K562 (cell line): ENCODE results near the gene PRKAR2B. TPM values are rescaled to one million over a fixed set of nuclear protein-coding genes. Genes with fewer than 3 reads are reported as not detected.
"Not testable (repeated sequence)": the region's sequence is repeated elsewhere in the genome, so short reads cannot be mapped to it uniquely, and the experiment has no call there.

Experiments
- ATAC-seq: fragments of 200-7000 bp; cut with Tn5 transposase; 3 replicates; pipeline ENCODE4 v1.9.1; 2020; ENCODE audit warnings: moderate library complexity
- BruUV-seq: library from RNA; stranded (reverse); fragments of 400-500 nt; replicated peaks from 2 replicates; lab custom pipeline; 2021; lab: Mats Ljungman, UMichigan
- CTCF ChIA-PET: fragments of 300-600 bp; formaldehyde crosslinking; extraction: SDS; loops from one replicate; lab custom pipeline; 2021; ENCODE audit warnings: low intra/inter-chr PET ratio; lab: Yijun Ruan, JAX
- POLR2A ChIA-PET: fragments of 300-600, 350-650 bp; sonication (Branson Sonifier 250); formaldehyde crosslinking; extraction: SDS; loops from one replicate; lab custom pipeline; 2021; ENCODE audit warnings: antibody characterized with exemption, inconsistent platforms; lab: Yijun Ruan, JAX
- DNase-seq, 4 experiments: peaks; one replicate each; pipeline versions ENCODE4 v3.0.0 to v3.0.0-alpha.2; 2011 to 2018; ENCODE audit warnings: low spot score in 3 of 4, mixed read lengths in 3 of 4; ENCODE audit errors: extremely low read depth in 1 of 4
- FAIRE-seq: peaks from 2 replicates; lab custom pipeline; 2011; peaks lifted over from hg19 to GRCh38; lab: Jason Lieb, UNC
- H2AFZ ChIP-seq: 2 replicates; pipeline ENCODE4 v1.6.0; 2011; ENCODE audit warnings: low read depth, low read length, control low read depth, inconsistent platforms
- H3K27ac ChIP-seq: fragments of 200-600 bp; 3 replicates; pipeline ENCODE4 v1.8.0; 2011; ENCODE audit warnings: low read depth, mild to moderate bottlenecking, control low read depth, inconsistent platforms, low read length, moderate library complexity, mixed read lengths; ENCODE audit errors: extremely low read depth
- H3K27me3 ChIP-seq, 2 experiments: fragments of 300-600 bp in 1 of 2; 2 replicates in 1 of 2; 3 replicates in 1 of 2; pipeline versions ENCODE4 v1.6.0 to v1.8.0; 2011; ENCODE audit warnings: inconsistent platforms in 2 of 2, low read length in 2 of 2, mild to moderate bottlenecking in 1 of 2, mixed read lengths in 1 of 2, moderate library complexity in 1 of 2; ENCODE audit not compliant: control insufficient read depth in 2 of 2, insufficient read depth in 2 of 2
- H3K36me3 ChIP-seq: fragments of 300-600 bp; 3 replicates; pipeline ENCODE4 v1.8.0; 2011; ENCODE audit warnings: mild to moderate bottlenecking, low read length, inconsistent platforms; ENCODE audit not compliant: control insufficient read depth, insufficient read depth
- H3K4me1 ChIP-seq, 2 experiments: fragments of 200-600 bp in 1 of 2; replicated peaks in 1 of 2; 2 replicates in 1 of 2; 3 replicates in 1 of 2; pipeline versions ENCODE4 v1.5.1 to v1.8.0; 2011; ENCODE audit warnings: inconsistent platforms in 2 of 2, low read length in 2 of 2, mild to moderate bottlenecking in 1 of 2, mixed read lengths in 1 of 2, moderate library complexity in 1 of 2; ENCODE audit not compliant: control insufficient read depth in 2 of 2, insufficient read depth in 2 of 2
- H3K4me2 ChIP-seq: 2 replicates; pipeline ENCODE4 v1.6.1; 2011; ENCODE audit warnings: low read length, control low read depth, inconsistent platforms, mixed read lengths; ENCODE audit not compliant: insufficient read depth
- H3K4me3 ChIP-seq: fragments of 200-600 bp; sonication (generic), shearing (Covaris generic); 2 replicates; pipeline ENCODE4 v1.5.1; 2016; ENCODE audit warnings: control low read depth, inconsistent platforms
- H3K79me2 ChIP-seq: fragments of 200-600 bp; 3 replicates; pipeline ENCODE4 v1.8.0; 2011; ENCODE audit warnings: low read length, inconsistent platforms; ENCODE audit not compliant: control insufficient read depth, insufficient read depth
- H3K9ac ChIP-seq, 2 experiments: 2 replicates each; pipeline versions ENCODE4 v1.6.0 to v1.6.1; 2011; ENCODE audit warnings: low read depth in 2 of 2, low read length in 2 of 2, control low read depth in 1 of 2, inconsistent platforms in 1 of 2, mild to moderate bottlenecking in 1 of 2, mixed read lengths in 1 of 2; ENCODE audit not compliant: insufficient read depth in 1 of 2
- H3K9me1 ChIP-seq: one replicate; pipeline ENCODE4 v1.6.0; 2011; ENCODE audit warnings: inconsistent platforms, mild to moderate bottlenecking, low read length, moderate library complexity; ENCODE audit not compliant: control insufficient read depth, insufficient read depth
- H3K9me3 ChIP-seq: replicated peaks from 2 replicates; pipeline ENCODE4 v1.5.1; 2011; ENCODE audit warnings: low read depth, low read length, inconsistent platforms; ENCODE audit not compliant: control insufficient read depth, insufficient read depth
- H4K20me1 ChIP-seq: replicated peaks from 2 replicates; pipeline ENCODE4 v1.6.1; 2011; ENCODE audit warnings: low read length, inconsistent platforms, mixed read lengths; ENCODE audit not compliant: control insufficient read depth, insufficient read depth
- CBX1 ChIP-seq: sonication (generic); IDR thresholded peaks from 2 replicates; pipeline ENCODE4 v1.6.1; 2016; ENCODE audit warnings: antibody characterized with exemption, low read depth, mild to moderate bottlenecking
- CBX3 ChIP-seq, 2 experiments: IDR thresholded peaks; 1 replicate in 1 of 2; 2 replicates in 1 of 2; pipeline ENCODE4 v1.6.1; 2012; ENCODE audit warnings: inconsistent platforms in 2 of 2, low read length in 2 of 2, borderline replicate concordance in 1 of 2, control low read depth in 1 of 2
- CHAMP1 ChIP-seq: fragments of 450-650 bp; IDR thresholded peaks from 2 replicates; pipeline ENCODE4 v1.6.1; 2016; ENCODE audit warnings: mild to moderate bottlenecking
- TRIM24 ChIP-seq, 2 experiments: fragments of 450-650 bp; IDR thresholded peaks; 2 replicates each; pipeline ENCODE4 v1.6.1; 2016
- TRIM28 ChIP-seq: fragments of 450-650 bp; IDR thresholded peaks from 2 replicates; pipeline ENCODE4 v1.6.1; 2017
- ZBTB33 ChIP-seq: sonication (generic); formaldehyde crosslinking; IDR thresholded peaks from 2 replicates; pipeline ENCODE4 v1.8.1; 2023; ENCODE audit warnings: mild to moderate bottlenecking, missing genetic modification reagents
- ZNF280A ChIP-seq: fragments of 450-650 bp; IDR thresholded peaks from 2 replicates; pipeline ENCODE4 v1.6.1; 2018; ENCODE audit warnings: mild to moderate bottlenecking, low read depth; ENCODE audit not compliant: partially characterized antibody
- WGBS: fragments of 100-300 bp; shearing (Covaris generic); methylation state at CpG from one replicate; pipeline ENCODE4 v1.1.6; 2016; ENCODE audit warnings: low coverage, mixed read lengths; ENCODE audit not compliant: insufficient coverage; ENCODE audit errors: missing lambda C conversion rate; 5-methylcytosine and 5-hydroxymethylcytosine counted together
- in situ Hi-C: fragments of 300-500 bp; cut with MboI; formaldehyde crosslinking; loops from 4 replicates; pipeline ENCODE4 v1.15.0; 2018; ENCODE audit warnings: inconsistent platforms, mixed read lengths
- intact Hi-C: fragments of 100-400 bp; cut with micrococcal nuclease; formaldehyde crosslinking; loops from 2 replicates; pipeline ENCODE4 v1.14.2; 2022
- polyA plus RNA-seq, 8 experiments: library from polyadenylated mRNA; depleted of rRNA in 4 of 8; stranded (reverse) in 5 of 8; unstranded in 3 of 8; fragments of >200 nt; fragmentation: Nextera tagmentation in 2 of 8; fragmentation: Illumina TruSeq in 1 of 8; extraction: Ambion mirVana in 2 of 8; extraction: Trizol in 1 of 8; gene quantifications; 2 replicates each; pipeline versions ENCODE4 v1.2.1 to v1.2.3, GENCODE V29; 2011 to 2014; ENCODE audit warnings: inconsistent platforms in 1 of 8, missing spikeins in 1 of 8
- total RNA-seq, 7 experiments: library from RNA; depleted of rRNA in 6 of 7; stranded (reverse); fragments of >200 nt in 6 of 7; fragmentation: Illumina TruSeq in 2 of 7; extraction: Trizol in 2 of 7; gene quantifications; 2 replicates each; pipeline versions ENCODE4 v1.2.1 to v1.2.3, GENCODE V29; 2011 to 2021; ENCODE audit warnings: low replicate concordance in 1 of 7

PRKAR2B gene
- total and polyA plus RNA-seq, 9 of the 15 experiments (the other 6 are each of a cell fraction or from before 2014, with no cell fraction given) = 59.0 to 173 (median 129) TPM

- intact Hi-C loops, H2AFZ ChIP-seq, H3K27me3 ChIP-seq, H3K4me2 ChIP-seq, H3K9me1 ChIP-seq, ATAC-seq, in situ Hi-C loops: not testable (repeated sequence)
- POLR2A ChIA-PET = interaction anchor here (0.7 to 2.1 kb wide), 2 partner anchors 10 to 20 kb away, joined by 3 to 4 read pairs; no protein-coding TSS in a partner anchor
- TF ChIP-seq TRIM24 (IDR thresholded peaks at IDR 0.05) = peak in 1 of 2 experiments; percentile 54; a peak in 2 of 4 replicates
- peak; percentile 51 for TF ChIP-seq ZNF280A
- peak; percentile 81 for TF ChIP-seq CHAMP1
- TF ChIP-seq ZBTB33 = 0 out of 2 replicates have a peak, but pooled peaks have one; percentile 7
- TF ChIP-seq TRIM28 = peak; percentile 67
- TF ChIP-seq CBX1 = peak; percentile 21; the same call in 1 of the 2 replicates
- peak in 1 of 2 experiments; percentile 87; a peak in 1 of 3 replicates for TF ChIP-seq CBX3 (IDR thresholded peaks at IDR 0.05; ENCODE audit: borderline replicate concordance in 1 of 2, low read length in 2 of 2)
- TF ChIP-seq, all 486 proteins: peak for 7; not testable (repeated sequence) for 479
- H3K4me3 ChIP-seq, FAIRE-seq, BruUV-seq, H4K20me1 ChIP-seq, CTCF ChIA-PET, DNase-seq, H3K9me3 ChIP-seq, H3K9ac ChIP-seq, H3K36me3 ChIP-seq, H3K27ac ChIP-seq: not testable (repeated sequence)
- Histone ChIP-seq H3K4me1 (peaks cover 14 to 17% of the 10 kb centered on the region in 2 experiments; a peak in 4 of 5 replicates), H3K79me2 (peaks cover 83% of the 10 kb centered on the region)
- 99% methylated on average over 12 of the region's 12 CpGs for WGBS
Observed at GRCh38 chr7:107099154-107099553, 54.6 kb downstream of the PRKAR2B start.
